Neural crest cell (in vitro differentiated cells): Measurements from ENCODE around the gene TOR4A. TPM values are rescaled to one million over a fixed set of nuclear protein-coding genes. Genes with fewer than 3 reads are reported as not detected.

Experiments used
- DNase-seq: peaks from one replicate; pipeline ENCODE4 v3.0.0; 2021; ENCODE audit warnings: low read depth, mixed read lengths, low spot score
- H3K27ac Mint-ChIP-seq: one replicate; pipeline ENCODE4 v1.8.0; 2021; ENCODE audit warnings: mild to moderate bottlenecking, mixed read lengths; ENCODE audit not compliant: unreplicated experiment
- H3K27me3 Mint-ChIP-seq: 2 replicates; pipeline ENCODE4 v1.8.0; 2021; ENCODE audit warnings: low read depth, mild to moderate bottlenecking, mixed read lengths
- H3K36me3 Mint-ChIP-seq: 2 replicates; pipeline ENCODE4 v1.8.0; 2021; ENCODE audit warnings: low read depth, mild to moderate bottlenecking, mixed read lengths
- H3K4me1 Mint-ChIP-seq: 2 replicates; pipeline ENCODE4 v1.8.0; 2021; ENCODE audit warnings: mixed read lengths
- H3K4me3 Mint-ChIP-seq: one replicate; pipeline ENCODE4 v1.8.0; 2021; ENCODE audit warnings: mild to moderate bottlenecking, mixed read lengths
- H3K9me3 Mint-ChIP-seq: 2 replicates; pipeline ENCODE4 v1.8.0; 2021; ENCODE audit warnings: mixed read lengths
- total RNA-seq: library from RNA; stranded (reverse); gene quantifications from 2 replicates; pipeline ENCODE4 v1.2.1, GENCODE V29; 2021
- TF ChIP-seq, protein P1 (sequence below): fragments of 200-600 bp; sonication (generic); conservative IDR thresholded peaks from 2 replicates; pipeline ENCODE4 v1.5.0; 2021; ENCODE audit warnings: antibody characterized with exemption, mild to moderate bottlenecking

TOR4A gene
- total RNA-seq, 1 donor from 2014 or later: 0.86 TPM

DNA sequence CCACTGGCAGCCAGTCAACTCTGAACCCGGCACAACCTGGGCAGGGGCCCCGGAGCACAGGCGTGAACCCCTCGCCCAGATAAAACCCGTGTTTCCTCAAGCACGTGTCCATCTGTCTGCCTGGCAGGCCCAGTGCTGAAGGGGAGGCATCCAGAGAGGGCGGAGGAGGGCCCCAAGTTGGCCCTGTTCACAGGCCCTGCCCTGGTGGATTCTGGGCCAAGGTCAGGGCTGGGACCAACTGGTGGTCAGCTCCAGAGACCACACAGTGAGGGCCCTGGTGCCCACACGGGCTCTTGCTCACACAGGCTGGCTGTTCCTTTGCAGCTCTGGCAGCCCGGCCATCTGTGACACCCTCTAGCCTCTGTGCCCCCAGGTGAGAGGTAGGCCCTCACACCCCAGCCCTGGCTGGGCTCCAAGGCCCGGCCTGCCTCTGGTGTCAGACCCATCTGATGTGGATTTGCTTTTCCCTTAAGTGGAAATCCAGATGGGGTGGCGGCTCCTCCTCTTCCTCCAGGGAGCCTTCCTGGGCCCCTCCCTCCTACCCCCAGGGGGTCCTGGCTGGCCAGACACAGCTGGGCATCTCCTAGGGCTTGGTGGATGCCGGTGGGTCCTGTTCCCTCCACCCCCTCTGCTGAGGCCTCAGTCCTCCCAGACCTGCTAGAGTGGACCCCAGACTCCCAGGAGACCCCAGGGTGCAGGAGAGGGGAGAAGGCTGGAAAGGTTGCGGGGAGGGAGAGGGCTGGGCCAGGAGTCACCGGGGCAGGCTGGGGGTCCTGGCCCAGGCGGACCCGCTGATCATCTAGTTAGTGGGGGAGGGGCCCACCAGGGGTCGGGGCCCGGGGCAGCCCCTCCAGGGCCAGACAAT is 27.0 kb upstream of the TOR4A start:
- TF ChIP-seq, protein P1, sequence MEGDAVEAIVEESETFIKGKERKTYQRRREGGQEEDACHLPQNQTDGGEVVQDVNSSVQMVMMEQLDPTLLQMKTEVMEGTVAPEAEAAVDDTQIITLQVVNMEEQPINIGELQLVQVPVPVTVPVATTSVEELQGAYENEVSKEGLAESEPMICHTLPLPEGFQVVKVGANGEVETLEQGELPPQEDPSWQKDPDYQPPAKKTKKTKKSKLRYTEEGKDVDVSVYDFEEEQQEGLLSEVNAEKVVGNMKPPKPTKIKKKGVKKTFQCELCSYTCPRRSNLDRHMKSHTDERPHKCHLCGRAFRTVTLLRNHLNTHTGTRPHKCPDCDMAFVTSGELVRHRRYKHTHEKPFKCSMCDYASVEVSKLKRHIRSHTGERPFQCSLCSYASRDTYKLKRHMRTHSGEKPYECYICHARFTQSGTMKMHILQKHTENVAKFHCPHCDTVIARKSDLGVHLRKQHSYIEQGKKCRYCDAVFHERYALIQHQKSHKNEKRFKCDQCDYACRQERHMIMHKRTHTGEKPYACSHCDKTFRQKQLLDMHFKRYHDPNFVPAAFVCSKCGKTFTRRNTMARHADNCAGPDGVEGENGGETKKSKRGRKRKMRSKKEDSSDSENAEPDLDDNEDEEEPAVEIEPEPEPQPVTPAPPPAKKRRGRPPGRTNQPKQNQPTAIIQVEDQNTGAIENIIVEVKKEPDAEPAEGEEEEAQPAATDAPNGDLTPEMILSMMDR: no peak
- Mint-ChIP-seq H3K27me3 (peaks cover 3% of the 10 kb centered on the region), H3K27ac (no peak overlapping the region), H3K36me3 (peaks cover 2% of the 10 kb centered on the region), H3K4me3 (peak overlapping the region; percentile 59), H3K9me3 (no peaks in the 10 kb centered on the region), H3K4me1 (peaks cover 13% of the 10 kb centered on the region)
- DNase-seq: no peak

DNA sequence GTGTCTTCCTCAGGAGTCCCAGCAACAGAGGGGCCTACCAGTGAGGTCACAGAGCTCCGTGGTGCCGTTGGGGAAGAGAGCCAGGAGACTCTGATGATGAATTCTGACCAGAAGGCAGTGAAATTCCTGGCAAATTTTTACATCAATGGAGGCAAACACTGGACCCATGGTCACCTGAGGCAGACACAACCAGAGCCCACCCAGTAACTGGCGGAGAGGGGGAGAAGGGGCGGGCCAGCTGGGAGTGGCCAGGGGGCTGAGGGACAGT is 26.4 kb upstream of the TOR4A start, which contains the start of gene STPG3:
Gene STPG3, plus strand, starts transcription at position 93 of the 268 bp plus-strand sequence. Its CDS starts 1 bp downstream, at position 94.
- Mint-ChIP-seq H3K27ac (peak within 1 kb of the TSS; percentile 82), H3K27me3 (peaks cover 3% of the 10 kb centered on the region), H3K4me1 (peaks cover 13% of the 10 kb centered on the region), H3K36me3 (peaks cover 2% of the 10 kb centered on the region), H3K9me3 (no peaks in the 10 kb centered on the region), H3K4me3 (peak within 1 kb of the TSS; percentile 59)
- TF ChIP-seq, protein P1: no peak
- no peak for DNase-seq

DNA sequence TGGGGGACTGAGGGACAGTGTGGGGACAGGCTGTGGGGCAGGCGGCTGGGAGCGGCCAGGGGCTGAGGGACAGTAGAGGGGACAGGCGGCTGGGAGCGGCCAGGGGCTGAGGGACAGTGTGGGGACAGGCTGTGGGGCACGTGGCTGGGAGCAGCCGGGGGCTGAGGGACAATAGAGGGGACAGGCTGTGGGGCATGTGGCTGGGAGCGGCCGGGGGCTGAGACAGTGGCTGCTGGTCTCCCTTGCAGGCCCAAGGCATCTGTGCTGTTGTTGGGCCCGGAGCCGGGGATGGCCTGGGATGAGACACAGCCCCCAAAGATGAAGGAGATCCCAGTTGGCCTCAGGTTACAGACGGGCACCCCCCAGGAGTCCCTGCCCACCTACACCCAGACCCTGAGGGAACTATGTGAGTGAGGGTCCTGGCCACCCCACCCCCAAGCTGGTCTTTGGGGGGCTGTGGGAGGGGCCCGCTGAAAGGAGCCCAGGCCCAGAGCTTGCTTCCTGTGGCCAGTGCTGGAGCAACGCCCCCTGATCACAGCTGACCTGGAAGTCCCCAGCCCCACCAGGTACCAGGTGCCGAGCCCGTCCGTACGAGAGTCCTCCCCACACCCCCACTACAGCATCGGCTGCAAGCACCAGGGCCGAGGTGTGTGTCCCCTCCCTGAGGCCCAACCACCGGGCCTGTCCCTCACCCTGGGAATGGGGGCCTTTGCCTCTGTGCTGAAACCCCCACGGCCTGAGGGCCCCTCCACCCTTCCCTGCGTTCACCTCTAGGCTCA is 25.8 kb upstream of the TOR4A start:
- TF ChIP-seq, protein P1: no peak
- Mint-ChIP-seq H3K27me3 (peaks cover 3% of the 10 kb centered on the region), H3K4me1 (peaks cover 13% of the 10 kb centered on the region), H3K9me3 (no peaks in the 10 kb centered on the region), H3K36me3 (peaks cover 2% of the 10 kb centered on the region), H3K27ac (peak overlapping the region; percentile 27), H3K4me3 (peak overlapping the region; percentile 38)
- no peak for DNase-seq

DNA sequence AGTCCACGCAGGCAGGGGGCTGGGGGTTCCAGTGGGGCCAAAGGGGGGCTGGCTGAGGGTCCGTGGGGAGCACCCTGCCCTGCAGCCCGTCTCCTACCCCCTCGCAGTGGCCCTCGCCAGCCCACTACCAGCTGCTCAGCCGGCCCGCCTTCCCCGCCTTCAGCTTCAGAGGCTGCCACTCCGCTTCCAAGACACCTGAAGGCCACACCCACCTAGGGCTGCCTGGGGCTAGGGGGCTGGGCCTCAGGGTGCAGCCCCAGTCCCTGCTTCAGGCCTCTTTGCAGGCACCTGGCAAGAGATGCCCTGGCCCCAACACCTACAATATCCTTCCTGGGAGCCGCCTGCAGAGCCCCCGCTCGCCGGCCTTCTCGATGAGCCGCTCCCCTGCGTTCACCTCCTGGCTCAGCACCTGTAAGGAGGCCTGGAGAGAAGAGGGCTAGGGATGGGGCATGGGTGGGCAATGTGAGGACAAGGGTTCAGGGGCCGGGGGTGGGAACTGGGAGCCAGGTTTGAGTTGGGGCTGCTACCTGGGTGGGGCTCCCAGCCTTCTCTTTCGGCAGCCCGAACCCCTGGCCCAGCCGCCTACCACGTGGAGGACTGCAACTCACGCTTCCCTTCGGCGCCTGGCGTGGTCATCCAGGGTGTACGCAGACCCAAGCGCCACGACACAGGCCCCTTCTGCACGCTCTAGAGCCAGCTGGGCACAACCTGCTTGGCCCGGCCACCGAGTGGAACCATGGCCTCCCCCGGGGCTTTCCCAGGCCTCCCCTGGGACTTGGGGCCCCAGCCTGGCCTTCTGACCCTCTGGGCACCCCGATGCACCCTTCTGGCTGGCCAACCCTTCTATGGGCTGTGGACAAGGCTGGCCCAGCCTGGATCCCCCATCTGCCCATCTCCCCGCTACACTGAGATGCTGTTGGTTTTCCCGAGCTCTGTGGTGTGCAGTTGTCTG is 24.7 kb upstream of the TOR4A start:
- Mint-ChIP-seq H3K27me3 (peaks cover 3% of the 10 kb centered on the region), H3K4me3 (peak overlapping the region; percentile 97), H3K9me3 (no peaks in the 10 kb centered on the region), H3K4me1 (peaks cover 13% of the 10 kb centered on the region), H3K27ac (no peak overlapping the region), H3K36me3 (peaks cover 2% of the 10 kb centered on the region)
- TF ChIP-seq, protein P1: no peak
- DNase-seq: no peak
